ENCODE data around the gene ATF7IP2. TPM values are rescaled to one million over a fixed set of nuclear protein-coding genes. Genes with fewer than 3 reads are reported as not detected.

ATF7IP2 gene
- polyA plus RNA-seq, 1 donor (not counting 4 experiments of a cell fraction or from before 2014, with no cell fraction given), result 9.8 TPM

GRCh38 chr16:10517868-10518267 lies 132.0 kb downstream of the ATF7IP2 start:
- Histone ChIP-seq H3K9ac (ENCODE audit: control insufficient read depth, extremely low read depth, insufficient read depth, low read length) (no peak overlapping the region), H3K4me1 (ENCODE audit: control insufficient read depth, extremely low read depth, insufficient read depth, low read length) (no peaks in the 10 kb centered on the region), H2AFZ (ENCODE audit: control insufficient read depth, low read length) (no peak overlapping the region), H3K27ac (ENCODE audit: control insufficient read depth, insufficient read depth, low read length) (no peak overlapping the region), H4K20me1 (ENCODE audit: control insufficient read depth, extremely low read depth, insufficient read depth, low read length) (no peaks in the 10 kb centered on the region), H3K79me2 (ENCODE audit: control insufficient read depth, insufficient read depth, low read length) (no peaks in the 10 kb centered on the region), H3K9me3 (ENCODE audit: control insufficient read depth, low read depth, low read length) (no peaks in the 10 kb centered on the region), H3K27me3 (ENCODE audit: control insufficient read depth, extremely low read depth, insufficient read depth, low read length) (no peaks in the 10 kb centered on the region), H3K4me3 (ENCODE audit: control insufficient read depth in 2 of 3, extremely low read depth in 1 of 3, insufficient read depth in 2 of 3, low read depth in 1 of 3, low read length in 3 of 3) (no peak overlapping the region), H3K4me2 (ENCODE audit: control insufficient read depth, extremely low read depth, insufficient read depth, low read depth, low read length) (no peak overlapping the region), H3K36me3 (ENCODE audit: control insufficient read depth in 2 of 2, extremely low read depth in 1 of 2, insufficient read depth in 2 of 2, low read length in 2 of 2) (no peaks in the 10 kb centered on the region), H3K9me1 (ENCODE audit: control insufficient read depth, extremely low read depth, insufficient read depth, low read length) (no peaks in the 10 kb centered on the region)
- no peak for DNase-seq (ENCODE audit: low read depth, low spot score)
- dilution Hi-C loops (cut with MboI; ENCODE audit: extremely low pct_ligation_motif_present, low sequenced_read_pairs), result no loop called here
- FAIRE-seq, result no peak
- TF ChIP-seq CTCF (optimal IDR thresholded peaks at IDR 0.05 in 1 of 3, IDR thresholded peaks at IDR 0.05 in 1 of 3, conservative IDR thresholded peaks at IDR 0.05 in 1 of 3; ENCODE audit: extremely low read depth in 1 of 3, insufficient read depth in 2 of 3, low read length in 3 of 3) (no peak), EZH2 (IDR thresholded peaks at IDR 0.05; ENCODE audit: low read length) (no peak)

GRCh38 chr16:10518479-10519041 lies 132.7 kb downstream of the ATF7IP2 start:
- Histone ChIP-seq H3K27me3 (ENCODE audit: control insufficient read depth, extremely low read depth, insufficient read depth, low read length) (no peaks in the 10 kb centered on the region), H2AFZ (ENCODE audit: control insufficient read depth, low read length) (no peak overlapping the region), H3K4me3 (ENCODE audit: control insufficient read depth in 2 of 3, extremely low read depth in 1 of 3, insufficient read depth in 2 of 3, low read depth in 1 of 3, low read length in 3 of 3) (no peak overlapping the region), H3K9ac (ENCODE audit: control insufficient read depth, extremely low read depth, insufficient read depth, low read length) (no peak overlapping the region), H3K9me1 (ENCODE audit: control insufficient read depth, extremely low read depth, insufficient read depth, low read length) (no peaks in the 10 kb centered on the region), H3K36me3 (ENCODE audit: control insufficient read depth in 2 of 2, extremely low read depth in 1 of 2, insufficient read depth in 2 of 2, low read length in 2 of 2) (no peaks in the 10 kb centered on the region), H3K9me3 (ENCODE audit: control insufficient read depth, low read depth, low read length) (no peaks in the 10 kb centered on the region), H4K20me1 (ENCODE audit: control insufficient read depth, extremely low read depth, insufficient read depth, low read length) (no peaks in the 10 kb centered on the region), H3K27ac (ENCODE audit: control insufficient read depth, insufficient read depth, low read length) (no peak overlapping the region), H3K79me2 (ENCODE audit: control insufficient read depth, insufficient read depth, low read length) (no peaks in the 10 kb centered on the region), H3K4me1 (ENCODE audit: control insufficient read depth, extremely low read depth, insufficient read depth, low read length) (no peaks in the 10 kb centered on the region), H3K4me2 (ENCODE audit: control insufficient read depth, extremely low read depth, insufficient read depth, low read depth, low read length) (no peak overlapping the region)
- dilution Hi-C loops (cut with MboI; ENCODE audit: extremely low pct_ligation_motif_present, low sequenced_read_pairs), result no loop called here
- no peak for DNase-seq (ENCODE audit: low read depth, low spot score)
- TF ChIP-seq EZH2 (IDR thresholded peaks at IDR 0.05; ENCODE audit: low read length) (no peak), CTCF (optimal IDR thresholded peaks at IDR 0.05 in 1 of 3, IDR thresholded peaks at IDR 0.05 in 1 of 3, conservative IDR thresholded peaks at IDR 0.05 in 1 of 3; ENCODE audit: extremely low read depth in 1 of 3, insufficient read depth in 2 of 3, low read length in 3 of 3) (no peak)
- FAIRE-seq, result no peak

Measured in keratinocyte (primary cell).